Breast epithelium (tissue), 4 donors: ENCODE data around the gene IKZF3. TPM values are rescaled to one million over a fixed set of nuclear protein-coding genes. Genes with fewer than 3 reads are reported as not detected.

Experiments used
- DNase-seq, 2 donors: peaks; one replicate each; pipeline ENCODE4 v3.0.0-alpha.2; 2019; ENCODE audit warnings: low spot score in 2 of 2
- H3K27ac ChIP-seq, 2 donors: fragments of 200-600 bp; sonication (generic) in 1 of 2; one replicate each; pipeline ENCODE4 v1.5.1; 2016 to 2019; ENCODE audit warnings: mild to moderate bottlenecking in 1 of 2
- H3K27me3 ChIP-seq, 2 donors: fragments of 200-600 bp; sonication (generic) in 1 of 2; one replicate each; pipeline versions ENCODE4 v1.5.1 to v1.6.0; 2017 to 2019; ENCODE audit warnings: control low read depth in 1 of 2, mild to moderate bottlenecking in 1 of 2
- H3K36me3 ChIP-seq: fragments of 200-600 bp; one replicate; pipeline ENCODE4 v1.5.1; 2019
- H3K4me1 ChIP-seq, 2 donors: fragments of 200-600 bp; sonication (generic); one replicate each; pipeline ENCODE4 v1.5.1; 2016 to 2019; ENCODE audit warnings: control low read depth in 1 of 2
- H3K4me3 ChIP-seq, 3 donors: fragments of 200-600 bp; sonication (generic); 1 replicate in 2 of 3; 2 replicates in 1 of 3; pipeline ENCODE4 v1.5.1; 2016 to 2019; ENCODE audit warnings: mild to moderate bottlenecking in 3 of 3, moderate library complexity in 2 of 3
- H3K9me3 ChIP-seq, 2 donors: fragments of 200-600 bp; sonication (generic) in 1 of 2; one replicate each; pipeline ENCODE4 v1.5.1; 2016 to 2019; ENCODE audit warnings: control low read depth in 1 of 2
- POLR2A ChIP-seq: fragments of 450-650 bp; IDR thresholded peaks from one replicate; pipeline ENCODE4 v1.6.1; 2016; ENCODE audit warnings: antibody characterized with exemption, mild to moderate bottlenecking, moderate library complexity
- POLR2AphosphoS5 ChIP-seq, 3 donors: sonication (generic); formaldehyde crosslinking; IDR thresholded peaks; one replicate each; pipeline ENCODE4 v1.6.1; 2017; ENCODE audit warnings: antibody characterized with exemption in 3 of 3
- intact Hi-C: fragments of 100-400 bp; cut with DNase I; formaldehyde crosslinking; loops from one replicate; pipeline ENCODE4 v1.15.1; 2023; ENCODE audit warnings: low total_unique reads
- total RNA-seq, 3 donors: library from RNA; depleted of rRNA; stranded (reverse); fragments of >200 nt; gene quantifications; one replicate each; pipeline ENCODE4 v1.1.0, GENCODE V29; 2016
- TF ChIP-seq, protein P1 (sequence below), 3 donors: fragments of 450-650 bp; IDR thresholded peaks; one replicate each; pipeline ENCODE4 v1.5.1; 2016 to 2017; ENCODE audit warnings: antibody characterized with exemption in 3 of 3, mild to moderate bottlenecking in 3 of 3, moderate library complexity in 3 of 3

IKZF3 gene
- total RNA-seq, 3 donors from 2014 or later = 1.8 to 4.8 (median 2.3) TPM

DNA sequence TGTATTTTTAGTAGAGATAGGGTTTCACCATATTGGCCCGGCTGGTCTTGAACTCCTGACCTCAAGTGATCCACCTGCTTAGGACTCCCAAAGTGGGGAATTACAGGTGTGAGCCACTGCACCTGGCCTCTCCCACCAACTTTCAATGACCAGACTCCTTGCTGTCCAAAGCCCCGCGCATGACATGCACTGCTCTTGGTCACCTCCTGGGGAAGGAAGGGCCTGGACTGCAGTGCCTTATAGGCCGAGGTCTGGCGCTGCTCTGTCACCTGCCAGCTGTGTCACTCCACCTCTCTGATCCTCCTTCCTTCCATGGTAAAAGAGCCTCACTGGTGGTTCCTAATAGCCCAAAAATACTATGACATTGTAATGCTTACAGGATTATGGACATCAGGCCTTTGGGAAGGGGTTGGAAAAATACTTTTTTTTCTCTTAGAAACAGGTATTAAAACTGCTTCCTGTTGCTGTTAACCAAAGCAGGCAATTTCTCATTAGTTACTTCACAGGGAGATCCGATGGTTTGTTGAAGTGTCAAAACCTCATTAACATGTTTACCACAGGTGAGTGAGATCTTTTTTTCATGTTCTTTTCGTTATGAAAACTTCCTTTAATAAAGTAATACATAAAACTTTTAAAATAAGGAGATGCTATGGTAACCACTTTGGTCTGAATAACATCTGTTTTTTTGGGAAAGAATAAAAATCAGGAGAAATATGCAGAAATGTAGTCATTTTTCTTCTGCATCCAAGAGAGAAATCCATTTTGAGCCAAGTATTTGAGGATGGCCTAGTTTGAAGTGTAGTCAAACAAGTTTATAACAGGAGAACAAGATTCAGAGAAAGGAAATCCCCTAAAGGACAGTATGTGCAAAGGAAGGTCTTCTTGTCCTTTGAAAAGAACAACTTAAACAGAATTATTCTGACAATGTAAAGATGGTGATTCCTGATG, 90.9 kb downstream of the IKZF3 start:
- H3K27ac ChIP-seq = no peak overlapping the region

DNA sequence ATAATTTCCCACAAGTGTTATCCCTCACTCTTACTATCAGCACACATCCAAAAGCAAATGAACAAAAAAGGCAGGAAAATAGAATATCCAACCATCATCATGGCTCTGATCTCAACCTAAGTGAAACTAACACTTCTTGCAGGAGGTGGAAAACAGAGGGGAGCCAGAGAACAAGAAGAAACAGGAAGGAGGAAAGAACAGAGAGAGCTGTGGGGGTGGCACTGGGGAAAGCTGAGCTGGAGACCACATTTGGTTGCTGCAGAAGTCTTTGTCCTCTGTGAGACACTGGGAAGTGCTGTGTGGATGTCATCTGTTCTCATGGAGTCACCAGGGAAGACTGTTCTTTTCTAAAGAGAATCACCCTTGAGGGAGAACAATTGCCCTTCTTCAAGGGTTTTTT, 91.7 kb downstream of the IKZF3 start:
- no peak overlapping the region for H3K27ac ChIP-seq
- no peak overlapping the region for H3K4me3 ChIP-seq
- intact Hi-C loops = no loop called here
- no peaks in the 10 kb centered on the region for H3K9me3 ChIP-seq
- DNase-seq = no peak
- H3K36me3 ChIP-seq = no peaks in the 10 kb centered on the region
- no peaks in the 10 kb centered on the region for H3K27me3 ChIP-seq
- TF ChIP-seq POLR2AphosphoS5 (IDR thresholded peaks at IDR 0.05) (no peak), POLR2A (no peak)
- TF ChIP-seq, protein P1, sequence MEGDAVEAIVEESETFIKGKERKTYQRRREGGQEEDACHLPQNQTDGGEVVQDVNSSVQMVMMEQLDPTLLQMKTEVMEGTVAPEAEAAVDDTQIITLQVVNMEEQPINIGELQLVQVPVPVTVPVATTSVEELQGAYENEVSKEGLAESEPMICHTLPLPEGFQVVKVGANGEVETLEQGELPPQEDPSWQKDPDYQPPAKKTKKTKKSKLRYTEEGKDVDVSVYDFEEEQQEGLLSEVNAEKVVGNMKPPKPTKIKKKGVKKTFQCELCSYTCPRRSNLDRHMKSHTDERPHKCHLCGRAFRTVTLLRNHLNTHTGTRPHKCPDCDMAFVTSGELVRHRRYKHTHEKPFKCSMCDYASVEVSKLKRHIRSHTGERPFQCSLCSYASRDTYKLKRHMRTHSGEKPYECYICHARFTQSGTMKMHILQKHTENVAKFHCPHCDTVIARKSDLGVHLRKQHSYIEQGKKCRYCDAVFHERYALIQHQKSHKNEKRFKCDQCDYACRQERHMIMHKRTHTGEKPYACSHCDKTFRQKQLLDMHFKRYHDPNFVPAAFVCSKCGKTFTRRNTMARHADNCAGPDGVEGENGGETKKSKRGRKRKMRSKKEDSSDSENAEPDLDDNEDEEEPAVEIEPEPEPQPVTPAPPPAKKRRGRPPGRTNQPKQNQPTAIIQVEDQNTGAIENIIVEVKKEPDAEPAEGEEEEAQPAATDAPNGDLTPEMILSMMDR (IDR thresholded peaks at IDR 0.05) = no peak
- no peaks in the 10 kb centered on the region for H3K4me1 ChIP-seq

More for the DNA sequence above, 90.9 kb downstream of the IKZF3 start:
- Histone ChIP-seq H3K4me3 (no peak overlapping the region), H3K36me3 (no peaks in the 10 kb centered on the region), H3K9me3 (no peaks in the 10 kb centered on the region), H3K27me3 (no peaks in the 10 kb centered on the region), H3K4me1 (no peaks in the 10 kb centered on the region)
- no peak for DNase-seq
- intact Hi-C loops = no loop called here
- TF ChIP-seq POLR2A = no peak
- no peak for TF ChIP-seq POLR2AphosphoS5 (IDR thresholded peaks at IDR 0.05)
- TF ChIP-seq, protein P1 (IDR thresholded peaks at IDR 0.05) = no peak

DNA sequence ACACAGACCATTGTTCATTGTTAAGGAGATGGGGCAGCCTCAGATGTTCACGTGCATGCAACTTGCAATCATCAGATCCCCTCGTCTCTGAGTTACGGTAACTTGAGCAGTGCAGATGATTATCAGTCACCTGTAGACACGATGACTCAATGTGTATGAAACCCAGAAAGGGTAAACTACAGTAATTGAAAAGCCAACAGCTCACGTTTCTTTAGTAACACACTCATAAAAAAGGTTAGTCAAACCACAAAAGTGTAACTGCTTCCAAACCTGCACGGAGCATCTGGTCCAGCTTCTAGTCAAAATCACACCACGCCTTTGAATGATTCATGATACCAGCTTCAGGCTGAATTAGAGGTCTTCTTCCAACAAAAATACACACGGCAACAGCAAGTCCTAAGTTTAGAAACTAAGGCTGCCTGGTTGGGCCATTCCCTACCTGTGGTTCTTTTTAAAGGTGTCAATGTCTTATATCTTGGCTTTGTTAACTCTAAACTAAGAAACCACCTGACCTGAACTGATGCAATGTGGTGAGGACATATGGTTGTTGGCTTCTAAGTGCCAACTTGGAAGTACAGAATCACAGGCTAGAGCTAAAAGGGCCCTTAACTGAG, 94.0 kb downstream of the IKZF3 start:
- TF ChIP-seq POLR2AphosphoS5 (IDR thresholded peaks at IDR 0.05) = no peak
- TF ChIP-seq, protein P1 (IDR thresholded peaks at IDR 0.05) = no peak
- TF ChIP-seq POLR2A = no peak

DNA sequence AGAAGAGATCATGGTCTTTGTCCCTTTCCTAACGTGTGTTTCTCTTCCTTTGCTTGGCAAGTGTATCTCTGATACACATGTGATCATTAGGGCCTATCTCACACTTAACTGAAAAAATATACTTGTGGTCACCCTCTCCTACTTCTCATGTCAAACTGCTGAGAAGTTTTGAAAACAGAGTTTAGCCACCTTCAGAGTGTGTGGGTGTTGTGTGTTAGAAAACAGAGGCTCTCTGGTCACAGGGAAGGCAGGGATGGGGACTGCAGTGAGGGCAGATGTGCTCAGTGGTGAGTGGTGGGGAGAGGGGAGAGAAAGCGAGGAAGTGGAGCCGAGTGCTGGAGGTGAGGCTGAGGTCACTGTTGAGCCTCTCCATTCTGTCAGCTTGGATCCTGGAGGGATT, 97.0 kb downstream of the IKZF3 start:
- intact Hi-C loops = no loop called here
- H3K9me3 ChIP-seq = no peaks in the 10 kb centered on the region
- no peaks in the 10 kb centered on the region for H3K4me1 ChIP-seq
- TF ChIP-seq POLR2A (no peak), POLR2AphosphoS5 (IDR thresholded peaks at IDR 0.05) (no peak)
- TF ChIP-seq, protein P1 (IDR thresholded peaks at IDR 0.05) = no peak
- no peaks in the 10 kb centered on the region for H3K36me3 ChIP-seq
- H3K27me3 ChIP-seq = no peaks in the 10 kb centered on the region
- no peak overlapping the region for H3K4me3 ChIP-seq
- H3K27ac ChIP-seq = no peak overlapping the region
- DNase-seq = no peak

More for the DNA sequence above, 94.0 kb downstream of the IKZF3 start:
- H3K36me3 ChIP-seq = no peaks in the 10 kb centered on the region
- no peaks in the 10 kb centered on the region for H3K4me1 ChIP-seq
- H3K27me3 ChIP-seq = no peaks in the 10 kb centered on the region
- H3K27ac ChIP-seq = peak overlapping the region in 1 of 2 donors; percentile 38
- no peak for DNase-seq
- intact Hi-C loops = no loop called here
- no peaks in the 10 kb centered on the region for H3K9me3 ChIP-seq
- H3K4me3 ChIP-seq = no peak overlapping the region

DNA sequence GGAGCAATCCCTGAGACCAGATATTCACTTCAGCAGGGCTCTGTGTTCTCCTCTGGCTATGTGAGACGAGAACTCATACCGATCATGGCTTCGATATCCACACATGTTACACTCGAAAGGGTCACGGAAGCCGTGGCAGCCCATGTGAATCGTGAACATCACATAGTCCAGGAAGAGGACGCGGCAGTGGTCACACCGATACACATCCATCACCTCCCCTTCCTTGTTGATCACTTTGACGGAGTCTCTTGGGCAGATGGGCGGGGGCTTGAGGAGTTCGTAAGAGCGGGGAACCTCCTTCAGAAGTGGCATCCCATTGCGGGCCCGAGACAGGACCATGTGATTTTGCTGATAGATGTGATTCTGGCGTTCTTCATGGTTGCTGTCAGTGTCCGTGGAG, 98.3 kb downstream of the IKZF3 start:
- no peak for DNase-seq
- no peaks in the 10 kb centered on the region for H3K36me3 ChIP-seq
- no peak for TF ChIP-seq POLR2A
- TF ChIP-seq, protein P1 (IDR thresholded peaks at IDR 0.05) = no peak
- TF ChIP-seq POLR2AphosphoS5 (IDR thresholded peaks at IDR 0.05) = no peak
- intact Hi-C loops = no loop called here
- no peaks in the 10 kb centered on the region for H3K4me1 ChIP-seq
- no peak overlapping the region for H3K27ac ChIP-seq
- H3K4me3 ChIP-seq = no peak overlapping the region
- H3K9me3 ChIP-seq = no peaks in the 10 kb centered on the region
- H3K27me3 ChIP-seq = no peaks in the 10 kb centered on the region
